HepG2 (cell line): Measurements from ENCODE around the gene BRMS1. TPM values are rescaled to one million over a fixed set of nuclear protein-coding genes. Genes with fewer than 3 reads are reported as not detected.

Experiments
- CHD4 ChIP-seq: fragments of 200-600 bp; sonication (generic); IDR thresholded peaks from 2 replicates; pipeline ENCODE4 v1.7.0; 2017; ENCODE audit warnings: mild to moderate bottlenecking, low read length, borderline replicate concordance
- FOXA1 ChIP-seq, 2 experiments: fragments of 450-650 bp in 1 of 2; sonication (generic) in 1 of 2; formaldehyde crosslinking in 1 of 2; IDR thresholded peaks; 2 replicates each; pipeline versions ENCODE4 v1.4.0 to v1.6.1; 2016 to 2020; ENCODE audit warnings: missing genetic modification reagents in 1 of 2
- HDAC6 ChIP-seq: fragments of 200-600 bp; sonication (generic); IDR thresholded peaks from 2 replicates; pipeline ENCODE4 v1.7.0; 2017; ENCODE audit warnings: mild to moderate bottlenecking, antibody characterized with exemption, low read length, low read depth
- KLF11 ChIP-seq: IDR thresholded peaks from 2 replicates; pipeline ENCODE4 v1.6.1; 2016; ENCODE audit warnings: missing compliant biosample characterization
- MBD4 ChIP-seq: IDR thresholded peaks from 2 replicates; pipeline ENCODE4 v1.6.1; 2012; ENCODE audit warnings: low read length, inconsistent platforms, borderline replicate concordance
- NFE2L2 ChIP-seq: fragments of 150-350 bp; IDR thresholded peaks from 2 replicates; pipeline ENCODE4 v1.6.1; 2014; ENCODE audit warnings: low read length
- NPAS2 ChIP-seq: sonication (generic); formaldehyde crosslinking; IDR thresholded peaks from 2 replicates; pipeline ENCODE4 v1.8.0; 2022; ENCODE audit warnings: mild to moderate bottlenecking, missing genetic modification reagents, borderline replicate concordance
- PRMT3 ChIP-seq: sonication (generic); formaldehyde crosslinking; IDR thresholded peaks from 2 replicates; pipeline ENCODE4 v1.8.1; 2022; ENCODE audit warnings: low read depth, mild to moderate bottlenecking, moderate library complexity, missing genetic modification reagents, borderline replicate concordance
- PRPF4 ChIP-seq: fragments of 200-400 bp; formaldehyde crosslinking; IDR thresholded peaks from 2 replicates; pipeline ENCODE4 v1.6.1; 2016; ENCODE audit warnings: low read length, low read depth; ENCODE audit not compliant: poor library complexity, severe bottlenecking
- SRSF9 ChIP-seq: fragments of 200-400 bp; formaldehyde crosslinking; IDR thresholded peaks from 2 replicates; pipeline ENCODE4 v1.6.1; 2018; ENCODE audit warnings: borderline replicate concordance, mild to moderate bottlenecking, low read depth, low read length; ENCODE audit not compliant: insufficient read depth, poor library complexity, severe bottlenecking
- TCF7 ChIP-seq: sonication (generic); IDR thresholded peaks from 2 replicates; pipeline ENCODE4 v1.6.1; 2016; ENCODE audit warnings: antibody characterized with exemption, low read depth
- ZNF143 ChIP-seq: sonication (generic); formaldehyde crosslinking; IDR thresholded peaks from 2 replicates; pipeline ENCODE4 v1.4.0; 2020; ENCODE audit warnings: missing genetic modification reagents
- ZNF224 ChIP-seq: sonication (generic); formaldehyde crosslinking; IDR thresholded peaks from 2 replicates; pipeline ENCODE4 v1.5.0; 2020; ENCODE audit warnings: mild to moderate bottlenecking, missing genetic modification reagents
- ZNF549 ChIP-seq: sonication (generic); formaldehyde crosslinking; IDR thresholded peaks from 2 replicates; pipeline ENCODE4 v1.5.0; 2020; ENCODE audit warnings: missing genetic modification reagents
- ZNF670 ChIP-seq: sonication (generic); formaldehyde crosslinking; IDR thresholded peaks from 2 replicates; pipeline ENCODE4 v1.8.0; 2022; ENCODE audit warnings: mild to moderate bottlenecking, missing genetic modification reagents, borderline replicate concordance
- ZNF773 ChIP-seq: sonication (generic); formaldehyde crosslinking; IDR thresholded peaks from 2 replicates; pipeline ENCODE4 v1.4.0; 2020; ENCODE audit warnings: missing genetic modification reagents, borderline replicate concordance
- ZNF883 ChIP-seq: sonication (generic); formaldehyde crosslinking; IDR thresholded peaks from 2 replicates; pipeline ENCODE4 v1.5.1; 2020; ENCODE audit warnings: mild to moderate bottlenecking, missing genetic modification reagents; ENCODE audit errors: not compliant biosample characterization
- ZSCAN12 ChIP-seq: sonication (generic); formaldehyde crosslinking; IDR thresholded peaks from 2 replicates; pipeline ENCODE4 v1.9.0; 2021; ENCODE audit warnings: mild to moderate bottlenecking, missing genetic modification reagents
- ZSCAN29 ChIP-seq: sonication (generic); formaldehyde crosslinking; conservative IDR thresholded peaks from 2 replicates; pipeline ENCODE4 v1.4.0; 2020; ENCODE audit warnings: mild to moderate bottlenecking, missing genetic modification reagents
- polyA plus RNA-seq, 8 experiments: library from polyadenylated mRNA; depleted of rRNA in 3 of 8; stranded (reverse) in 7 of 8; unstranded in 1 of 8; fragments of >200 nt; fragmentation: Illumina TruSeq in 4 of 8; extraction: Trizol in 4 of 8; gene quantifications; 2 replicates each; pipeline versions ENCODE4 v1.2.1 to v1.2.3, GENCODE V29; 2011 to 2016; ENCODE audit warnings: low read depth in 4 of 8, missing spikeins in 1 of 8, mixed read lengths in 1 of 8; ENCODE audit not compliant: insufficient read depth in 1 of 8
- total RNA-seq, 5 experiments: library from RNA; depleted of rRNA; stranded (reverse); fragments of >200 nt; fragmentation: Illumina TruSeq; extraction: Trizol; gene quantifications; 2 replicates each; pipeline ENCODE4 v1.2.3, GENCODE V29; 2016; ENCODE audit warnings: low read depth in 1 of 5
- TF ChIP-seq, protein P1 (sequence below): sonication (generic); formaldehyde crosslinking; conservative IDR thresholded peaks from 2 replicates; pipeline ENCODE4 v1.5.0; 2020; ENCODE audit warnings: missing genetic modification reagents
- TF ChIP-seq, protein P2 (sequence below): sonication (generic); formaldehyde crosslinking; conservative IDR thresholded peaks from 2 replicates; pipeline ENCODE4 v1.8.0; 2022; ENCODE audit warnings: low read depth, missing genetic modification reagents
- TF ChIP-seq, protein P3 (sequence below): sonication (generic); formaldehyde crosslinking; conservative IDR thresholded peaks from 2 replicates; pipeline ENCODE4 v1.8.0; 2022; ENCODE audit warnings: missing genetic modification reagents
- TF ChIP-seq, protein P4 (sequence below): sonication (generic); formaldehyde crosslinking; IDR thresholded peaks from 2 replicates; pipeline ENCODE4 v1.9.0; 2021; ENCODE audit warnings: missing genetic modification reagents, mild to moderate bottlenecking, borderline replicate concordance

BRMS1 gene
- total and polyA plus RNA-seq, 2 of the 13 experiments (the other 11 are each of a cell fraction or from before 2014, with no cell fraction given) = 15.8 to 55.7 TPM

DNA sequence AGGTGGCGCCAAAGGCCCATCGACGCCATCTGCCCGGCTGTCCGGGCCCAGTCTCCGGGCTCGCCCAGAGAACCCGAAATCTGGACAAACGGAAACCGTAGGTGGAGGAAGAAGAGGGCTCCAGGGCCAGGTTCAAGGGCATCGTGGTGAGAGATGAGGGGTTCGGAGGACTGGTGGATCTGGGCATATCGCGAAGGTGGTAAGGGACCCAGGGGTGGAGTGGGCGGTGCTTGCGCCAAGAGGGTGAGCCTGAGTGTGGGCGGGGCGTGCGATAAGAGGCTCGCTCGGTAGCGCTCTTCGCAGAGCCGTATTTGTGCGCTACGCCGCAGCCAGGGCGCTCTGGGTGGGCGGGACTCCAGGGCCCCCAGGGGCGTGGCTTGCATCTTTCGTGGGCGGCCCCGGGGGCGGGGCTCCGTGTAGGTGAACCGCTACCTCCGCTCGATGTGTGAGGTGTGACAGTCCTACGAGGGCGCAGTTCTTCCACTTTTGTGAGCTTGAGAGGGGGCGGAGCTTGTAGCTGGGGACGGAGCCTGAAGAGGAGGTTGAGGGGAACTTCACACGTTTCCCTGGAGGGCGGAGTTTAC, 32.8 kb downstream of the BRMS1 start (continued):
- TF ChIP-seq, protein P1, sequence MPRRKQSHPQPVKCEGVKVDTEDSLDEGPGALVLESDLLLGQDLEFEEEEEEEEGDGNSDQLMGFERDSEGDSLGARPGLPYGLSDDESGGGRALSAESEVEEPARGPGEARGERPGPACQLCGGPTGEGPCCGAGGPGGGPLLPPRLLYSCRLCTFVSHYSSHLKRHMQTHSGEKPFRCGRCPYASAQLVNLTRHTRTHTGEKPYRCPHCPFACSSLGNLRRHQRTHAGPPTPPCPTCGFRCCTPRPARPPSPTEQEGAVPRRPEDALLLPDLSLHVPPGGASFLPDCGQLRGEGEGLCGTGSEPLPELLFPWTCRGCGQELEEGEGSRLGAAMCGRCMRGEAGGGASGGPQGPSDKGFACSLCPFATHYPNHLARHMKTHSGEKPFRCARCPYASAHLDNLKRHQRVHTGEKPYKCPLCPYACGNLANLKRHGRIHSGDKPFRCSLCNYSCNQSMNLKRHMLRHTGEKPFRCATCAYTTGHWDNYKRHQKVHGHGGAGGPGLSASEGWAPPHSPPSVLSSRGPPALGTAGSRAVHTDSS = no peak
- TF ChIP-seq PRPF4 (no peak), ZNF670 (CRISPR knock-in tag) (no peak), ZSCAN12 (CRISPR knock-in tag) (no peak), FOXA1 (IDR thresholded peaks at IDR 0.05) (no peak), FOXA1 (CRISPR knock-in tag; IDR thresholded peaks at IDR 0.05) (no peak), ZNF143 (CRISPR knock-in tag) (no peak), ZSCAN29 (no peak; the same call in 1 of the 2 replicates), ZNF773 (no peak), CHD4 (no peak), ZNF224 (no peak), NFE2L2 (no peak), TCF7 (no peak), PRMT3 (CRISPR knock-in tag) (no peak; the same call in 1 of the 2 replicates), SRSF9 (no peak), NPAS2 (CRISPR knock-in tag) (no peak), ZNF549 (no peak), HDAC6 (no peak), MBD4 (no peak), ZNF883 (CRISPR knock-in tag) (no peak), KLF11 (CRISPR knock-in tag) (no peak)
- TF ChIP-seq, protein P2, sequence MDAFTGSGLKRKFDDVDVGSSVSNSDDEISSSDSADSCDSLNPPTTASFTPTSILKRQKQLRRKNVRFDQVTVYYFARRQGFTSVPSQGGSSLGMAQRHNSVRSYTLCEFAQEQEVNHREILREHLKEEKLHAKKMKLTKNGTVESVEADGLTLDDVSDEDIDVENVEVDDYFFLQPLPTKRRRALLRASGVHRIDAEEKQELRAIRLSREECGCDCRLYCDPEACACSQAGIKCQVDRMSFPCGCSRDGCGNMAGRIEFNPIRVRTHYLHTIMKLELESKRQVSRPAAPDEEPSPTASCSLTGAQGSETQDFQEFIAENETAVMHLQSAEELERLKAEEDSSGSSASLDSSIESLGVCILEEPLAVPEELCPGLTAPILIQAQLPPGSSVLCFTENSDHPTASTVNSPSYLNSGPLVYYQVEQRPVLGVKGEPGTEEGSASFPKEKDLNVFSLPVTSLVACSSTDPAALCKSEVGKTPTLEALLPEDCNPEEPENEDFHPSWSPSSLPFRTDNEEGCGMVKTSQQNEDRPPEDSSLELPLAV (CRISPR knock-in tag) = no peak
- TF ChIP-seq, protein P3, sequence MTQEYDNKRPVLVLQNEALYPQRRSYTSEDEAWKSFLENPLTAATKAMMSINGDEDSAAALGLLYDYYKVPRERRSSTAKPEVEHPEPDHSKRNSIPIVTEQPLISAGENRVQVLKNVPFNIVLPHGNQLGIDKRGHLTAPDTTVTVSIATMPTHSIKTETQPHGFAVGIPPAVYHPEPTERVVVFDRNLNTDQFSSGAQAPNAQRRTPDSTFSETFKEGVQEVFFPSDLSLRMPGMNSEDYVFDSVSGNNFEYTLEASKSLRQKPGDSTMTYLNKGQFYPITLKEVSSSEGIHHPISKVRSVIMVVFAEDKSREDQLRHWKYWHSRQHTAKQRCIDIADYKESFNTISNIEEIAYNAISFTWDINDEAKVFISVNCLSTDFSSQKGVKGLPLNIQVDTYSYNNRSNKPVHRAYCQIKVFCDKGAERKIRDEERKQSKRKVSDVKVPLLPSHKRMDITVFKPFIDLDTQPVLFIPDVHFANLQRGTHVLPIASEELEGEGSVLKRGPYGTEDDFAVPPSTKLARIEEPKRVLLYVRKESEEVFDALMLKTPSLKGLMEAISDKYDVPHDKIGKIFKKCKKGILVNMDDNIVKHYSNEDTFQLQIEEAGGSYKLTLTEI (CRISPR knock-in tag) = no peak
- TF ChIP-seq, protein P4, sequence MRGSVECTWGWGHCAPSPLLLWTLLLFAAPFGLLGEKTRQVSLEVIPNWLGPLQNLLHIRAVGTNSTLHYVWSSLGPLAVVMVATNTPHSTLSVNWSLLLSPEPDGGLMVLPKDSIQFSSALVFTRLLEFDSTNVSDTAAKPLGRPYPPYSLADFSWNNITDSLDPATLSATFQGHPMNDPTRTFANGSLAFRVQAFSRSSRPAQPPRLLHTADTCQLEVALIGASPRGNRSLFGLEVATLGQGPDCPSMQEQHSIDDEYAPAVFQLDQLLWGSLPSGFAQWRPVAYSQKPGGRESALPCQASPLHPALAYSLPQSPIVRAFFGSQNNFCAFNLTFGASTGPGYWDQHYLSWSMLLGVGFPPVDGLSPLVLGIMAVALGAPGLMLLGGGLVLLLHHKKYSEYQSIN (CRISPR knock-in tag) = no peak
